ENCODE measurements around the gene DHRS12.

DHRS12 gene, protein sequence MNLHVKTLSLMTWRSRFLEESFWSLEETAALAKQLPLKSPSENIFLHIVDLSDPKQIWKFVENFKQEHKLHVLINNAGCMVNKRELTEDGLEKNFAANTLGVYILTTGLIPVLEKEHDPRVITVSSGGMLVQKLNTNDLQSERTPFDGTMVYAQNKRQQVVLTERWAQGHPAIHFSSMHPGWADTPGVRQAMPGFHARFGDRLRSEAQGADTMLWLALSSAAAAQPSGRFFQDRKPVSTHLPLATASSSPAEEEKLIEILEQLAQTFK

DNA sequence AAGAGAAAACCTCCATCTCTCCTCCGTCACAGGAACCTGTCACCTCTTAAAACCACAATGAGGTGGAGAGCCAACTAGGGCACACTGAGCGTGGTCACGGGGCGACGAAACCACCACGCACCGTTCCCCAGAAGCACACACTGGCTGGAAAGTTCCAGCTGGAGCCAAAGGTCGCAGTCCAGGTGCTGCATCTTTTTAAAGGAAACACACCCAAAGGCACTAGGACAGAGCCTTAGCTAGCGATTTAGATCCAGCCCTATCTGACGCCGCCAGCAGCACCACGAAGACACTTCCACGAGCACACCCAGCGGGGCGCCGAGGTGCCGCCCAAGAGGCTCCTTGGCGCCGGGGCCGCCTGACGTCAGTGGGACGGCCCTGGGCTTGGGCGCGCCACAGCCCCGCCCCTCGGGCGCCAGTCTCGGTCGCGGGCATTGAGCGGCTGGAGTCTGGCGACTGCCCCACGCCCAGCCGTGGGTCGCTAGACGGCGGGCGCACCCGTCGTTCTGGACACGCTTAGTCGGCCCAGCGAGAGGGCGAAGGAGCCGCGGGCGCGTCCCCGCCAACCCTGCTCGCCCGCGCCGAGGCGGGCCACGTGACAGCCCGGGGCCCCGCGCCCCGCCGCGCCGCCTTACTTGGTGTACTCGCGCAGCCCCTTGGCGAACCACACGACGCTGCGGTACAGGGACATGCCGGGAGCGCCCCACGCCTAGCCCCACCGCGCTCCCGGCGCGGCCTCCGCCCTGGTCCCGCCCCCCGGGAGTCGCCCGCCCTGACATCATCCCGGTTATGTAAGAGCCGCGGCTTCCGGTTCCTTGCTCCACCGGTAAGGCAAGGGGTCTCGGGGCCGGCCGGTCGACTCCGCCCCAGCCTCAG is at the start of gene DHRS12:
TSS of gene DHRS12 (minus strand) at position 742 of the 873 bp plus-strand sequence. CDS start 4,504 bp downstream, outside the sequence.
- Histone ChIP-seq H3K4me1 (peaks cover 58% of the 10 kb centered on the region), H3K9ac (peak within 1 kb of the TSS; percentile 92), H3K4me3 (peak within 1 kb of the TSS; percentile 92), H3K9me3 (no peaks in the 10 kb centered on the region), H3K4me2 (peak within 1 kb of the TSS; percentile 89), H3K27me3 (no peaks in the 10 kb centered on the region), H4K20me1 (no peaks in the 10 kb centered on the region), H3K27ac (peak within 1 kb of the TSS; percentile 96), H3K36me3 (no peaks in the 10 kb centered on the region)
- TF ChIP-seq Cebpa-rat (IDR thresholded peaks at IDR 0.05) = 0 out of 2 replicates have a peak, but pooled peaks have one; percentile 20

DNA sequence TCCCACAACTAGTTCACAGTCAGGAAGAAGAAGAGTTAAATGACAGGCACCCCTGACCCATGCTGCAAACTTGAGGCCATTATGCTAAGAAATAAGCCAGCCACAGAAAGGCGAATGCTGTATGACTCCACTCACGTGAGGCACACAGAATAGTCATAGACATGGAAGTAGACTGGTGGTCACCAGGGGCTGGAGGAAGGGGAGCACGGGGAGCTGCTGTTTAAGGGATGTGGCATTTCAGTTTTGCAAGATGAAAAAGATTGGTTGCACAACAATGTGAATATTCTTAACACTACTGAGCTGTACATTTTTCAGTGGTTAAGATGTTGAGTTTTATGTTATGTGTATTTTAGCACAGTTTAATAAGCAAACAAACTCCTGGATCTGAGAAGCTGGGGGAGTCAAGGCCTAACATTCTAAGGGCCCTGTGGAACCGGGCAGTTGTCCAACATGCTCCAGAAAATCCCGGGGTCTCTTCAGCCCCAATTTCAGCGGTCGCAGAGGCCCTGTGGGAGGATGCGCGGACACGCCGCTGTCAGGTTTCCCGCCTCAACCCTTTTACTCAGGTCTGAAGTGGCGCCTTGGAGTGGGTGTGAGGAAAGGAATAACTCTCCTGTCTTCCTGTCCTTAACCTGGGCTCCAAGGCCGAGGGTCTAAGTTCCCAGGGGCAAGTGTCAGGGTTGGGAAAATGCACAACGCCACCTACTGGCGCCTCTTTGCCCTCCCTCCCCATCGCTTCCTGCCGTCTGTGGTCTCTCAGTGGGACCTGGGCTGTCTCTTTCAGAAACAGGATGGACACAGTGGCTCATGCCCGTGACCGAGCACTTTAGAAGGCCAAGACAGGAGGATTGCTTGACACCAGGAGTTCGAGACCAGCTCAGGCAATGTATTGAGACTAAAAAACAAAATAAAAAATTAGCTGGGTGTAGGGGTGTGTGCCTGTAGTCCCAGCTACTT is 45.5 kb upstream of the DHRS12 start:
- H3K36me3 ChIP-seq = no peaks in the 10 kb centered on the region
- H3K4me3 ChIP-seq = no peak overlapping the region
- H3K27ac ChIP-seq = no peak overlapping the region
- no peaks in the 10 kb centered on the region for H3K27me3 ChIP-seq
- TF ChIP-seq Cebpa-rat (IDR thresholded peaks at IDR 0.05) = no peak
- peaks cover 9% of the 10 kb centered on the region for H3K9me3 ChIP-seq
- H4K20me1 ChIP-seq = no peaks in the 10 kb centered on the region
- no peak overlapping the region for H3K9ac ChIP-seq
- no peaks in the 10 kb centered on the region for H3K4me1 ChIP-seq
- no peak overlapping the region for H3K4me2 ChIP-seq

DNA sequence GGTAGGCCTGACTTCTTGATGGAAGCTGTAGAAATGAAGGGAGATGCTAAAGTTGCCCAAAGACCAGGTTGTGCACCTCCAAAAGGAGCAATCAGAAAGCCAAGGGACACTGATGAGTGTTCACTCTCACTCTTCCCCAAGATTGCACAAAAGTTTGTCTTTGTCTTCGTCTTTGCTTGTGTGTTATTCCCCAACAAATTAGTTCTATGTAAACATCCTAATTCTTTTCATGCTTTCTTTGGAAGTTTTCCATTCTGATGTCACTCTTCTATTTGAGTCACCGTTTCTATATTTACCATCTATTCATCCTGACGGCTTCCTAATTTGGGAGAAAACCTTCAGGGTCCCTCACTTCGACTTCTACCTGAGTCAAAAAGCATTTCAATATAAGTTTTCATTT is 44.7 kb upstream of the DHRS12 start:
- Histone ChIP-seq H3K9ac (no peak overlapping the region), H3K27ac (no peak overlapping the region), H3K4me1 (no peaks in the 10 kb centered on the region), H3K9me3 (peaks cover 9% of the 10 kb centered on the region), H3K4me2 (no peak overlapping the region), H3K36me3 (no peaks in the 10 kb centered on the region), H3K27me3 (no peaks in the 10 kb centered on the region), H3K4me3 (no peak overlapping the region), H4K20me1 (no peaks in the 10 kb centered on the region)
- TF ChIP-seq Cebpa-rat (IDR thresholded peaks at IDR 0.05) = no peak

DNA sequence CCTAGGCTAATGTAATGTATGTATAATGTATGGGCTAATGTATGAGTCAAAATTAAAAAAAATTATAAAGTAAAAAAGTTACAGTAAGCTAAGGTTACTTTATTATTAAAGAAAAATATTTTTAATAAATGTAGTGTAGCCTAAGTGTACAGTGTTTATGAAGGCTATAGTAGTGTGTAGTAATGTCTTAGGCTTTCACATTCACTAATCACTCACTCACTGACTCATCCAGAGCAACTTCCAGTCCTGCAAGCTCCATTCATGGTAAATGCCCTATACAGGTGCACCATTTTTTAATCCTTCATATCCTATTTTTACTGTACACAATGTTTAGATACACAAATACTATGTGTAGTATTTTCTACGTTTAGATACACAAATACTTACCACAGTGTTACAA is 42.8 kb upstream of the DHRS12 start:
- Histone ChIP-seq H3K9me3 (peaks cover 9% of the 10 kb centered on the region), H3K27me3 (no peaks in the 10 kb centered on the region), H3K27ac (no peak overlapping the region), H3K36me3 (no peaks in the 10 kb centered on the region), H4K20me1 (no peaks in the 10 kb centered on the region), H3K4me2 (no peak overlapping the region), H3K4me1 (no peaks in the 10 kb centered on the region), H3K4me3 (no peak overlapping the region), H3K9ac (no peak overlapping the region)
- TF ChIP-seq Cebpa-rat (IDR thresholded peaks at IDR 0.05) = no peak

DNA sequence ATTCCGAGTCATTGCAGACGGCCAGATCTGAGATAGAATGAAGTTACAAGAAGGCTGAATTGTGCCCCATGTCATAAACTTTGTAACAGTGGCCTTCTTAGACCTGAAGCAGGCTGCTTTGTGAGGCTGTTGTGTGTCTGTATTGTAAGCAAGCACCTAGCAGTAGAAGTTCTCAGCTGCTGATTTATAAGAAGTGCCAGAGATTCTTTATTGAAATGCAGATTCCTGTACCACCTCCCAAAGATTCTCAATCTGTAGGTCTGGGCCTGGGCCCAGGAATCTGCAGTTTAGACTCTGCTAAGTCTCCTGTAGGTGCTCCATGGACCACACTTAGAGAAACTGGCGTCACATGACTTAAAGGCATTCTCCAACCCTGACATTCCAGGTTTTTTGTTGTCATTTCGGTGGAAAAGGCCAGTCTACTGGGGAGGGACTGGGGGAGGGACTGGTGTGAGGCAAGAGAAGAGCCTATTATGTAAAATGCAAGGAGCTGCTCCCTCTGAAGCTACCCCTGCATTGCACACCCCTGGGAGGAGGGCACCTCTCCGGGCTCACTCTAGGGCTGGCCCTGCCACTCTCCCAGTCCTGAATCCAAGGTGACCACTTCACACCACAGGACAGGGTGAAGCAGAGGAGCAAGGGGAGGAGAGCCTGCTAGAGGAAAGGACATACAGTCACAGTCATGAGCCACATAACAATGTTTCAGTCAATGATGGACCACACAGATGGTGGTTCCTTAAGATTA is 41.8 kb upstream of the DHRS12 start:
- Histone ChIP-seq H3K27ac (no peak overlapping the region), H3K4me1 (no peaks in the 10 kb centered on the region), H3K36me3 (no peaks in the 10 kb centered on the region), H3K4me2 (no peak overlapping the region), H3K4me3 (no peak overlapping the region), H3K9ac (no peak overlapping the region), H3K9me3 (peaks cover 9% of the 10 kb centered on the region), H3K27me3 (no peaks in the 10 kb centered on the region), H4K20me1 (no peaks in the 10 kb centered on the region)
- TF ChIP-seq Cebpa-rat (IDR thresholded peaks at IDR 0.05) = no peak

DNA sequence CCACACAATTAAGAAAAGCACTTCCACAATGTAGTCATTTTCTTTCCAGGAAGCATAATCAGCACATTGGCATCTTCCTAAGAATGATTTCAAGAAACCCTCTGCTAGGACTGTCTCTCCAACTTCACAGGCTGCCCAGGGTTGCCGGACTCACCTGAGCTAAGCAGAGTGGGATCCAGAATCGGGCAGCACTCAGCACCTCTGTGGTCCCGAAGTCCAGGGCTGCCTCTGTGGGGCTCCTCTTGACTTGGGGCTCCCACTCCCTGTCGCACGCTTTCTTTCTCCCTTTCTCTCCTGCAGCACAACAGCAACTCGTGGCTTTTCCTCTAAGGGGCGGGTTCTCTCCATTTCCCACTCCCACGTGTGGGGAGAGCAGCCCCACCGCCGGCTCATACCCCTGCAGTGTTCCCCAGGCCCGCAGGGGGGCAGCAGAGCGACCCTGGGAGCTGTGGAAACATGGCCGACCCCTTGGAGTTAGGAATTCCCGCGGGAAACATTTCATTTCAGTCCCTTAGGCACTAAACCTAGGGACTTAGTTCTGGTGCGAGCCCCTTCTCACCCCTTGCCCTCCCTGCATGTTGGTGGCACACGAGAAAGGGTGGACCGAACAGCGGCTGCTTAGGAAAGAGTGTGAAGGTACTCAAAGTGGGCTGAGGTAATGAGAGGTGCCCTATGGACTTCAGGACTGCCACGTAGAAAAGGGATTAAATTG is 41.1 kb upstream of the DHRS12 start, which contains the start of gene TMEM272:
TSS of gene TMEM272 (minus strand) at position 316 of the 712 bp plus-strand sequence. CDS start 6,647 bp downstream, outside the sequence.
- H4K20me1 ChIP-seq = no peaks in the 10 kb centered on the region
- H3K27ac ChIP-seq = no peak within 1 kb of the TSS
- no peak within 1 kb of the TSS for H3K9ac ChIP-seq
- TF ChIP-seq Cebpa-rat (IDR thresholded peaks at IDR 0.05) = no peak
- H3K27me3 ChIP-seq = no peaks in the 10 kb centered on the region
- H3K4me3 ChIP-seq = no peak within 1 kb of the TSS
- H3K36me3 ChIP-seq = no peaks in the 10 kb centered on the region
- no peaks in the 10 kb centered on the region for H3K4me1 ChIP-seq
- no peak within 1 kb of the TSS for H3K4me2 ChIP-seq
- peaks cover 9% of the 10 kb centered on the region for H3K9me3 ChIP-seq

DNA sequence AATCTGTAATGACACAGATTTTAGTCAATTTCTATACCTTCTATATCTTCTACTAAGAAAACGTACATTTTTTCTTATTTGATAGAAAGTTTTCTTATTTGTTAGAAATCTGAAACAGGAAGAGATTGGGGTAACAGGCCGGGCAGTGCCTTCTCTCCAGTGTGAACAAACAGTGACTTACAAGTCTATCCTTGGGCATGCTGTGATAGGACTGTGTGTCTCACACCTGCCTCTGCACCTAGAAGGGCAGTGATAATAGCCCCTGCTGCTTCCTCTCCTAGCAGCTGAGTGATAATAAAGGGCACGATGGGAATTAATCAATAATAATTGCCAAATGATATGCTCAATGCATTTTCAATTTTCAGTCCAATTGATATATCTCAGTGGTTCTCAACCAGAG is 39.6 kb upstream of the DHRS12 start:
- no peaks in the 10 kb centered on the region for H3K36me3 ChIP-seq
- H3K4me3 ChIP-seq = no peak overlapping the region
- H3K4me1 ChIP-seq = no peaks in the 10 kb centered on the region
- no peak overlapping the region for H3K9ac ChIP-seq
- H3K4me2 ChIP-seq = no peak overlapping the region
- H3K27ac ChIP-seq = no peak overlapping the region
- H4K20me1 ChIP-seq = no peaks in the 10 kb centered on the region
- no peak for TF ChIP-seq Cebpa-rat (IDR thresholded peaks at IDR 0.05)
- H3K27me3 ChIP-seq = no peaks in the 10 kb centered on the region
- H3K9me3 ChIP-seq = peaks cover 9% of the 10 kb centered on the region

DNA sequence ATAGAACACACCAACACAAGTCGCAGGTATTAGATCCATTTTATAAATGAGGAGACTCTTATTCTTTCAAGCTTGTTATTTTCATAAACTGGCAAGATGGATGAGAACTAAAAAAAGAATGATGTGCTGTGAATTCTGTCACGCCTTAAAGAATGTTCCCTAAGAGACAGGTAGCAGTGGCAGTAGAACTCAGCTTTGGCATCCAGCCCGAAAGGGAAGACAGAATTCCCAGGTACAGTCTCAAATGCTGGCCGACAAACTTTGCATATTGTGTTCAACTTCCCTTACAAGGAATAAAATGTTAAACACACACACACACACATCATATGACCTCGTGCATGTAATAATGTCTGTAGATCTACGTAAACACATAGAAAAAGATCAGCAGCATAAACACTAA is 37.8 kb upstream of the DHRS12 start:
- Histone ChIP-seq H3K4me1 (no peaks in the 10 kb centered on the region), H3K36me3 (no peaks in the 10 kb centered on the region), H3K4me3 (no peak overlapping the region), H4K20me1 (no peaks in the 10 kb centered on the region), H3K9me3 (no peaks in the 10 kb centered on the region), H3K9ac (no peak overlapping the region), H3K27me3 (no peaks in the 10 kb centered on the region), H3K27ac (no peak overlapping the region), H3K4me2 (no peak overlapping the region)
- TF ChIP-seq Cebpa-rat (IDR thresholded peaks at IDR 0.05) = no peak

All from BLaER1 (cell line).